ENCODE results near the gene COMMD7.

DNA sequence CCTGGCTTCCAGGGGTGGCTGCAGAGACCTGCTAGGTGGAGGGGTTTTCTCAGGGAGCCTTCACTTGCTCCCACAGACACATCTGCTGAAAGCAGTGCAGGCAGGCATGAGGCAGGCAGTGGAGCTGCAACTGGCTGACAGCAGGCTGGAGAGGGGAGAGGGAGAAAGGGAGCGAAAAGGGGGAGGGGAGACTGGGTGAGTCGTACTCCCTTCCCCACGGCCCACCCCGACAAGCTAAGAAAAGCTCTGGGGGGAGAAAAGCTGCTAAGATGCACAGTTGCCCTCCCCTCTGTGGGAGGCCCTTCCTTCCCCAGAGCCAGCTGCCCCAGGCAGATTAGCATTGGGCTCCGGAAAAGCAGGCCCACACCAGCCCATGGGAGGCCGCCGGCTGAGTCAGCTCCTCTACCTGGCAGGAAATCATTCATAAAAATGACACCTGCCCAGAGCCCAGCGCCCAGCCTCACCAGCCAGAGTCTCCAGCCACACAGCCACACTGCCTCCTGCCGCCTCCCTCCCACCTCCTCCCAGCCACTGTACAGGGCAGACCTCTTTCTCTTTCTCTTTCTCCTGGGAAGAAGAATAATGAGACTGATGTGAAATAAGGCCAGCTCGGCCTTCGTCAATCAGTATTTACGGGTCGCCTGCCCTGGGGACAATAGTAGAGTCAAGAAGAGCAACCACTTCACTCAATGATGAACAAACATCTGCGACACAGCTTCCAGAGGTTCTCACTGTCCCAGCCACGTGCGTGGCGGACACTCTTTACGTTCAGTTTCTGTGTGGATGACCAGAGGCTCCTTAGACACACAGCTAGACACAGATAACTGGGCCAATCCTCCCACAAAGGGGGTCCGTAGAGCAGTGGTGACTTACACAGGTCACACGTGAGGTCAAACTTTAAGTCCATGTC lies 61.8 kb downstream of the COMMD7 start:
- TF ChIP-seq, protein P1, sequence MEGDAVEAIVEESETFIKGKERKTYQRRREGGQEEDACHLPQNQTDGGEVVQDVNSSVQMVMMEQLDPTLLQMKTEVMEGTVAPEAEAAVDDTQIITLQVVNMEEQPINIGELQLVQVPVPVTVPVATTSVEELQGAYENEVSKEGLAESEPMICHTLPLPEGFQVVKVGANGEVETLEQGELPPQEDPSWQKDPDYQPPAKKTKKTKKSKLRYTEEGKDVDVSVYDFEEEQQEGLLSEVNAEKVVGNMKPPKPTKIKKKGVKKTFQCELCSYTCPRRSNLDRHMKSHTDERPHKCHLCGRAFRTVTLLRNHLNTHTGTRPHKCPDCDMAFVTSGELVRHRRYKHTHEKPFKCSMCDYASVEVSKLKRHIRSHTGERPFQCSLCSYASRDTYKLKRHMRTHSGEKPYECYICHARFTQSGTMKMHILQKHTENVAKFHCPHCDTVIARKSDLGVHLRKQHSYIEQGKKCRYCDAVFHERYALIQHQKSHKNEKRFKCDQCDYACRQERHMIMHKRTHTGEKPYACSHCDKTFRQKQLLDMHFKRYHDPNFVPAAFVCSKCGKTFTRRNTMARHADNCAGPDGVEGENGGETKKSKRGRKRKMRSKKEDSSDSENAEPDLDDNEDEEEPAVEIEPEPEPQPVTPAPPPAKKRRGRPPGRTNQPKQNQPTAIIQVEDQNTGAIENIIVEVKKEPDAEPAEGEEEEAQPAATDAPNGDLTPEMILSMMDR (conservative IDR thresholded peaks at IDR 0.05; ENCODE audit: low read depth, low read length) = no peak
- TF ChIP-seq SMC3 (IDR thresholded peaks at IDR 0.05; ENCODE audit: low read depth, low read length) = no peak
- no peak for TF ChIP-seq POLR2A (IDR thresholded peaks at IDR 0.05; ENCODE audit: low read depth, low read length)
- TF ChIP-seq BHLHE40 (IDR thresholded peaks at IDR 0.05; ENCODE audit: low read depth, low read length) = no peak
- no peak for TF ChIP-seq MAFK (IDR thresholded peaks at IDR 0.05; ENCODE audit: low read depth, low read length)
- TF ChIP-seq MAZ (IDR thresholded peaks at IDR 0.05; ENCODE audit: borderline replicate concordance, low read depth, low read length) = no peak
- TF ChIP-seq RAD21 (IDR thresholded peaks at IDR 0.05; ENCODE audit: low read length) = no peak
- TF ChIP-seq RFX5 (IDR thresholded peaks at IDR 0.05; ENCODE audit: low read depth, low read length) = no peak
- TF ChIP-seq, protein P2, sequence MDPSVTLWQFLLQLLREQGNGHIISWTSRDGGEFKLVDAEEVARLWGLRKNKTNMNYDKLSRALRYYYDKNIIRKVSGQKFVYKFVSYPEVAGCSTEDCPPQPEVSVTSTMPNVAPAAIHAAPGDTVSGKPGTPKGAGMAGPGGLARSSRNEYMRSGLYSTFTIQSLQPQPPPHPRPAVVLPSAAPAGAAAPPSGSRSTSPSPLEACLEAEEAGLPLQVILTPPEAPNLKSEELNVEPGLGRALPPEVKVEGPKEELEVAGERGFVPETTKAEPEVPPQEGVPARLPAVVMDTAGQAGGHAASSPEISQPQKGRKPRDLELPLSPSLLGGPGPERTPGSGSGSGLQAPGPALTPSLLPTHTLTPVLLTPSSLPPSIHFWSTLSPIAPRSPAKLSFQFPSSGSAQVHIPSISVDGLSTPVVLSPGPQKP (IDR thresholded peaks at IDR 0.05; ENCODE audit: borderline replicate concordance, low read depth, low read length) = no peak

Data from IMR-90 (cell line).